ENCODE measurements around the gene CEP131.

Gene CEP131

DNA sequence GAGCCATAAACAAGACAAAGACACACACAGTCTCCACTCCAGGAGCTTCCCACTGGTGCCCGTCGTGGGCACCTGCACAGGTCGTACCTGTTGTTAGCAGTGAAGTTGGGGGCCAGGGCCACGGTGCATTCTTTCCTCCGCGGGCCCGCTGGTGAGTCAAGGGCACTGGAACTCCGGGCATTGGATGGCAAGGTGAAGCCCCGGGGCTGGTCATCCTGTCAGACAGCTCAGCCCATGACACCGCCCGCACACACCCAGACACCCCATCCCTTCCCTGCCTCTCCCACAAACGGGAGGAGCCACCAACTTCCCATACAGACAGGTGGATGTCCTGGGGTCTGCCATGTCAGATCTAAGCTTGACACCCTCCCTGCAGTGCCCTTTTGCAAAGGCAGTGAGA, 16.1 kb downstream of the CEP131 start:
- POLR2A ChIA-PET (ENCODE audit: low non-redundant PET): no interaction called here
- peak overlapping the region; percentile 40 for H3K27ac ChIP-seq
- TF ChIP-seq, protein P1, sequence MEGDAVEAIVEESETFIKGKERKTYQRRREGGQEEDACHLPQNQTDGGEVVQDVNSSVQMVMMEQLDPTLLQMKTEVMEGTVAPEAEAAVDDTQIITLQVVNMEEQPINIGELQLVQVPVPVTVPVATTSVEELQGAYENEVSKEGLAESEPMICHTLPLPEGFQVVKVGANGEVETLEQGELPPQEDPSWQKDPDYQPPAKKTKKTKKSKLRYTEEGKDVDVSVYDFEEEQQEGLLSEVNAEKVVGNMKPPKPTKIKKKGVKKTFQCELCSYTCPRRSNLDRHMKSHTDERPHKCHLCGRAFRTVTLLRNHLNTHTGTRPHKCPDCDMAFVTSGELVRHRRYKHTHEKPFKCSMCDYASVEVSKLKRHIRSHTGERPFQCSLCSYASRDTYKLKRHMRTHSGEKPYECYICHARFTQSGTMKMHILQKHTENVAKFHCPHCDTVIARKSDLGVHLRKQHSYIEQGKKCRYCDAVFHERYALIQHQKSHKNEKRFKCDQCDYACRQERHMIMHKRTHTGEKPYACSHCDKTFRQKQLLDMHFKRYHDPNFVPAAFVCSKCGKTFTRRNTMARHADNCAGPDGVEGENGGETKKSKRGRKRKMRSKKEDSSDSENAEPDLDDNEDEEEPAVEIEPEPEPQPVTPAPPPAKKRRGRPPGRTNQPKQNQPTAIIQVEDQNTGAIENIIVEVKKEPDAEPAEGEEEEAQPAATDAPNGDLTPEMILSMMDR (conservative IDR thresholded peaks at IDR 0.05; ENCODE audit: low read depth): no peak
- CTCF ChIA-PET: interaction anchor here (0.5 to 0.6 kb wide), 3 partner anchors 56 to 315 kb away, joined by 3 read pairs; no protein-coding TSS in a partner anchor
- no peak for DNase-seq (ENCODE audit: low spot score)

DNA sequence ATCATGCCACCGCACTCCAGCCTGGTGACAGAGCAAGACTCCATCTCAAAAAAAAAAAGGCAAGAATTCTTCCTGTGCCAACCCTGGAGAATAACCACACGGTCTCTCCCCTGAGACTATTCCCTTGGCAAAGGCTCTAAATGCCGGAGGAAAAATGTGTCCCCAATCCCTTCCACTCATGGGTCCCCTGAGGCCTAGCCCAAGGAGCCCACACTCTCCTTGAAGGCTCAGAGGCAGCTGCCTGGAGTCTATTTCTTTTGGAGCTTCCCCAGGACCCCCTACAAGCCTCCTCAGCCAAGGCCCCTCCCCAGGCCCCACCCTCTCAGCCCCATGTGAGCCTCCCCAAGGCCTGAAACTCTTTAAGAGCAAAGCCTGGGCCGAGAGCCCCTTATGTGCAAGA, 16.6 kb downstream of the CEP131 start:
- TF ChIP-seq, protein P1 (conservative IDR thresholded peaks at IDR 0.05; ENCODE audit: low read depth): no peak
- ChIA-PET POLR2A (ENCODE audit: low non-redundant PET) (no interaction called here), CTCF (interaction anchor here (0.5 to 0.6 kb wide), 2 partner anchors 195 to 314 kb away, joined by 3 read pairs; no protein-coding TSS in a partner anchor)
- DNase-seq (ENCODE audit: low spot score): no peak
- H3K27ac ChIP-seq: peak overlapping the region; percentile 40

DNA sequence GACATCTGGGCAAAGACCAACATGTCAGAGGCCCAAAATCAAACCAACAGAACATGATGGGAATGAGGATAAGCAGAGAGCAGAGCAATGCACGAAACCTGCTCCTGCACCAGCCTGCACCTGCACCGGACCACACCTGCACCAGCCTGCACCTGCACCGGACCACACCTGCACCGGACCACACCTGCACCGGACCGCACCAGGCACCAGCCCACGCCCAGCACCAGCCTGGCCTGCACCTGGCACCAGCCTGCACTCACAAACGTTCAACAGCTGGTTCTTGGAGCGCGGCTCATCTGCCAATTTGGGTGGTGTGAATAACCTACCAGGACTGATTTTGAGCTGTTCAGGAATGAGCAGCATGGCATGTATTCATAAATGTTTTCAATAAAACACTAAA, 18.2 kb downstream of the CEP131 start:
- CTCF ChIA-PET: interaction anchor here (0.6 kb wide), 1 partner anchor 92 kb away, joined by 5 read pairs; no protein-coding TSS in a partner anchor
- no peak for DNase-seq (ENCODE audit: low spot score)
- H3K27ac ChIP-seq: peak overlapping the region; percentile 20
- POLR2A ChIA-PET (ENCODE audit: low non-redundant PET): no interaction called here
- TF ChIP-seq, protein P1 (conservative IDR thresholded peaks at IDR 0.05; ENCODE audit: low read depth): no peak

DNA sequence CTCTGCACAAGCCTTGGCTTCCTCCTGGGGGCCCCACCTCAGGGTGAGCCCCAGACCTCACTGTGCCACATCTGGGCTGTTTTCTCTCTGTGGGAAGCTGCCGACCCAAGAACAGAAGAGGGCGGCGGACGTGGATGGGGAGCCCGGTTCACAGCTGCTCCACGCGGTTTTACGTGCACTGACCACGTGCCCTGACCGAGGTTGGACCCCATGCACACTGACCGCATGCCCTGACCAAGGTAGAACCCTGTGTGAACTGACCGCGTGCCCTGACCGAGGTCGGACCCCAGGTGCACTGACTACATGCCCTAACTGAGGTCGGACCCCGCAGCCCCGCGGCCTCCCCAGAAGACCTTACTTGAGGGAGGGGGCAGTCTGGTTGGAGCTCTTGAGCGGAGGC, 19.6 kb downstream of the CEP131 start:
- H3K27ac ChIP-seq: no peak overlapping the region
- ChIA-PET POLR2A (ENCODE audit: low non-redundant PET) (no interaction called here), CTCF (interaction anchor here (0.6 to 1.1 kb wide), 2 partner anchors 9 to 89 kb away, joined by 3 read pairs; no protein-coding TSS in a partner anchor)
- DNase-seq (ENCODE audit: low spot score): no peak
- TF ChIP-seq, protein P1 (conservative IDR thresholded peaks at IDR 0.05; ENCODE audit: low read depth): no peak

DNA sequence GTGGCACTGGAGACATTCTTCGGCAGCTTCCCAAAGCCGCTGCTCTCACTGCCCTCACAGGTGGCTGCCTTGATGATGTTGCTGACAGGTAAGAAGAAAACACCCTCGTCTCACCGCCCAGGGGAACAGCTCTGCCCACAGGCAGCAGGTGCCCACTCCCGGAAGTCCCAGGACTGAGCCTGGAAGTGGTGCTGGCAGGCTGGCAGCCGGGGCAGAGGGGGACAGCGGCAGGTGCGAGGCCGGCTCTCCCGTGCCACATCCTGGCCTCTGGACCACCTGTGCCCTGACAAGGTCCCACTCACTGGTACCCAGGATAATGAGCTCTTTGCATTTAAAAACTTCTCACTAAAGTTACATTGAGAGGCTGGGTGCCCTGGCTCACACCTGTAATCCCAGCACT, 20.4 kb downstream of the CEP131 start:
- POLR2A ChIA-PET (ENCODE audit: low non-redundant PET): no interaction called here
- peak overlapping the region; percentile 14 for H3K27ac ChIP-seq
- no peak for DNase-seq (ENCODE audit: low spot score)
- CTCF ChIA-PET: no interaction called here
- TF ChIP-seq, protein P1 (conservative IDR thresholded peaks at IDR 0.05; ENCODE audit: low read depth): no peak

DNA sequence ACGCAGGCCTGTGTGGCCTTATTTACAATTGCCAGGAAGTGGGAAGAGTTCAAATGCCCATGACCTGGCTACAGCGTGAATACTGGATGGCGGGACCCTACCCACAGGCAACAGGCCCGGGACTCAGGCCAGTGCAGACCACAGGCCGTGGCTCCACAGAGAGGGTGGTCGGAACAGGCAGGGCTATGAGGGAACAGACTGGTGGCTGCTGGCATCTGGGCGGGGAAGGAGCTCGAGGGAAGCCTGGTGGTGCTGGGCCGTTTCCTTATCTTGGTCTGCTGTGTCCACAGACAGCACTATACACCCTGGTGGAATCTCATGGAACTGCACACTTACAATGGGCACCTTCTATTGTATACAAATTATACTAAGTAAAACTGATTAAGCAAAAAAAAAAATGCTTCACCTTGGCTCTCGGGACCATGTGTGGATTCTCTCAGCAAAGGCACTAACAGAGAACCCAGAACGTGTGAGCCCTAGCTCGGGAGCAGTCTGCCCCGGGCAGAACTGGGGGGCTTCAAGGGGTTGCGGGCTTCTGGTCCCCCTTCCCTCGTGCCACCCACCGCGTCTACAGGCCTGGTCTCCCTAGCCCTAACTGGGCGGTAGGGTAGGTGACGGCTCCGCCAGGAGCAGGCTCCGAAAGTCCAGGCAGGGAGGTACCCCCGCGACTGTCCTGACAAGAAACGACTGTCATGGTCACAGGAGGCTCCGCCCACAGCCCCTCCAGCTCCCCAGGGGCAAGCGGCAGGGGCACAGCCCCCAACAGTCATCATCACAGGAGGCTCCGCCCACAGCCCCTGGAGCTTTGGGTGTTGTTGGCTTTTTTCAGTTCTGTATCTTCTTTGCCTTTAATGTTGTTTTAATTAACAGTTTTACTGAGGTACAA, 21.8 kb downstream of the CEP131 start:
- CTCF ChIA-PET: interaction anchor here (0.6 to 1.5 kb wide), 8 partner anchors 12 to 58 kb away, joined by 3 to 8 read pairs (median 4); no protein-coding TSS in a partner anchor
- H3K27ac ChIP-seq: no peak overlapping the region
- TF ChIP-seq, protein P1 (conservative IDR thresholded peaks at IDR 0.05; ENCODE audit: low read depth): peak; percentile 39
- DNase-seq (ENCODE audit: low spot score): peak; percentile 33
- POLR2A ChIA-PET (ENCODE audit: low non-redundant PET): no interaction called here
